SH-SY5Y (cell line): ENCODE measurements around the gene PBRM1.

Source experiments
- GATA2 ChIP-seq: IDR thresholded peaks from 2 replicates; pipeline ENCODE4 v1.6.1; 2011; ENCODE audit warnings: mild to moderate bottlenecking, low read depth, low read length
- GATA3 ChIP-seq: IDR thresholded peaks from 2 replicates; pipeline ENCODE4 v1.6.1; 2011; ENCODE audit warnings: low read depth, mild to moderate bottlenecking, low read length, moderate library complexity

- TF ChIP-seq GATA2 (no peak), GATA3 (no peak)
These were observed 128.4 kb downstream of the PBRM1 start for GRCh38 chr3:52557011-52557960.
